Measurements from ENCODE around the gene ZNF684.

DNA sequence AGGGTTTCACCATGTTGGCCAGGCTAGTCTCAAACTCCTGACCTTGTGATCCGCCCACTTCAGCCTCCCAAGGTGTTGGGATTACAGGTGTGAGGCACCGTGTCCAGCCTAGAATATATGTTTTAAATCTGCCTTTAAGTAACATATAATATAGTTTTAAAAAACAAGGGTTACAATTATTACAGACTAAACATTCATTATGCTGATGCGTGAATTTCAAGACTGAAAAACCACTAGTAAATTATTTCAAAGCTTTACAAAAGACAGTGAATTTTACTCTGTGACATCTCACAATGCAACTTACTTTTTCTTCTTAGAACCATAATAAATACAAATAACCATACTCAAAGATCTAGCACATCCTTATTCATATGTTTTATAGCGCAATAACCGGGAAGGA is 24.7 kb downstream of the ZNF684 start:
- TF ChIP-seq POLR2AphosphoS5 (IDR thresholded peaks at IDR 0.05; ENCODE audit: low read depth), result no peak
- TF ChIP-seq, protein P1, sequence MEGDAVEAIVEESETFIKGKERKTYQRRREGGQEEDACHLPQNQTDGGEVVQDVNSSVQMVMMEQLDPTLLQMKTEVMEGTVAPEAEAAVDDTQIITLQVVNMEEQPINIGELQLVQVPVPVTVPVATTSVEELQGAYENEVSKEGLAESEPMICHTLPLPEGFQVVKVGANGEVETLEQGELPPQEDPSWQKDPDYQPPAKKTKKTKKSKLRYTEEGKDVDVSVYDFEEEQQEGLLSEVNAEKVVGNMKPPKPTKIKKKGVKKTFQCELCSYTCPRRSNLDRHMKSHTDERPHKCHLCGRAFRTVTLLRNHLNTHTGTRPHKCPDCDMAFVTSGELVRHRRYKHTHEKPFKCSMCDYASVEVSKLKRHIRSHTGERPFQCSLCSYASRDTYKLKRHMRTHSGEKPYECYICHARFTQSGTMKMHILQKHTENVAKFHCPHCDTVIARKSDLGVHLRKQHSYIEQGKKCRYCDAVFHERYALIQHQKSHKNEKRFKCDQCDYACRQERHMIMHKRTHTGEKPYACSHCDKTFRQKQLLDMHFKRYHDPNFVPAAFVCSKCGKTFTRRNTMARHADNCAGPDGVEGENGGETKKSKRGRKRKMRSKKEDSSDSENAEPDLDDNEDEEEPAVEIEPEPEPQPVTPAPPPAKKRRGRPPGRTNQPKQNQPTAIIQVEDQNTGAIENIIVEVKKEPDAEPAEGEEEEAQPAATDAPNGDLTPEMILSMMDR (conservative IDR thresholded peaks at IDR 0.05; ENCODE audit: low read depth in 2 of 2), result no peak
- no peak for TF ChIP-seq EZH2 (IDR thresholded peaks at IDR 0.05; ENCODE audit: low read depth, unreplicated experiment)
- TF ChIP-seq, protein P2, sequence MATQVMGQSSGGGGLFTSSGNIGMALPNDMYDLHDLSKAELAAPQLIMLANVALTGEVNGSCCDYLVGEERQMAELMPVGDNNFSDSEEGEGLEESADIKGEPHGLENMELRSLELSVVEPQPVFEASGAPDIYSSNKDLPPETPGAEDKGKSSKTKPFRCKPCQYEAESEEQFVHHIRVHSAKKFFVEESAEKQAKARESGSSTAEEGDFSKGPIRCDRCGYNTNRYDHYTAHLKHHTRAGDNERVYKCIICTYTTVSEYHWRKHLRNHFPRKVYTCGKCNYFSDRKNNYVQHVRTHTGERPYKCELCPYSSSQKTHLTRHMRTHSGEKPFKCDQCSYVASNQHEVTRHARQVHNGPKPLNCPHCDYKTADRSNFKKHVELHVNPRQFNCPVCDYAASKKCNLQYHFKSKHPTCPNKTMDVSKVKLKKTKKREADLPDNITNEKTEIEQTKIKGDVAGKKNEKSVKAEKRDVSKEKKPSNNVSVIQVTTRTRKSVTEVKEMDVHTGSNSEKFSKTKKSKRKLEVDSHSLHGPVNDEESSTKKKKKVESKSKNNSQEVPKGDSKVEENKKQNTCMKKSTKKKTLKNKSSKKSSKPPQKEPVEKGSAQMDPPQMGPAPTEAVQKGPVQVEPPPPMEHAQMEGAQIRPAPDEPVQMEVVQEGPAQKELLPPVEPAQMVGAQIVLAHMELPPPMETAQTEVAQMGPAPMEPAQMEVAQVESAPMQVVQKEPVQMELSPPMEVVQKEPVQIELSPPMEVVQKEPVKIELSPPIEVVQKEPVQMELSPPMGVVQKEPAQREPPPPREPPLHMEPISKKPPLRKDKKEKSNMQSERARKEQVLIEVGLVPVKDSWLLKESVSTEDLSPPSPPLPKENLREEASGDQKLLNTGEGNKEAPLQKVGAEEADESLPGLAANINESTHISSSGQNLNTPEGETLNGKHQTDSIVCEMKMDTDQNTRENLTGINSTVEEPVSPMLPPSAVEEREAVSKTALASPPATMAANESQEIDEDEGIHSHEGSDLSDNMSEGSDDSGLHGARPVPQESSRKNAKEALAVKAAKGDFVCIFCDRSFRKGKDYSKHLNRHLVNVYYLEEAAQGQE (IDR thresholded peaks at IDR 0.05; ENCODE audit: unreplicated experiment), result no peak
- no peak for TF ChIP-seq JUNB (IDR thresholded peaks at IDR 0.05; ENCODE audit: unreplicated experiment)
